Prostate gland (tissue), 2 donors: ENCODE measurements around the gene PTPRD.

Experiments used
- CTCF ChIP-seq, 4 experiments: fragments of 200-600 bp in 2 of 4; fragments of 450-650 bp in 2 of 4; sonication (generic) in 2 of 4; IDR thresholded peaks; 1 replicate in 3 of 4; 2 replicates in 1 of 4; pipeline ENCODE4 v1.5.1; 2016 to 2019; ENCODE audit warnings: antibody characterized with exemption in 4 of 4, mild to moderate bottlenecking in 2 of 4, moderate library complexity in 2 of 4
- POLR2A ChIP-seq: fragments of 450-650 bp; IDR thresholded peaks from one replicate; pipeline ENCODE4 v1.6.1; 2016; ENCODE audit warnings: antibody characterized with exemption, mild to moderate bottlenecking

DNA sequence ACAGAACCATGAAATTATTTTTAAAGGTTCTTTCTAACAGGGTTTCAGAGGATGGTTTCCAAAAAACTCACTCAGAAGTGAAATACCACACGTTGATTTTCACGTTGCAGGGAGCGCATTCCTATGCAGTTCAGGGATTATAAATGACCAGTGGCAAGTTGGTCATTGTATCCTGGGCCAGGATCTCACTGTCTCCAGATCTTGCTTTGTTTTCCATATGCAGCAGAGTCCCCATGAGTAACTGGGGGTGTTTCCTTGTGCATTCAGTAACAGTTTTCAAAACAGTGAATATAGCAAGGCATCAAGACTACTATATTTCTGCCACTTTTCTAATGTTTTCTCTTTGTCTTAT lies 1748.3 kb downstream of the PTPRD start:
- TF ChIP-seq POLR2A = no peak
- no peak for TF ChIP-seq CTCF (IDR thresholded peaks at IDR 0.05)
